Nucleus accumbens (tissue), 56 donors: ENCODE measurements around the gene CNFN.
"Not testable (repeated sequence)": the region's sequence is repeated elsewhere in the genome, so short reads cannot be mapped to it uniquely, and the experiment has no call there.

Source experiments
- DNase-seq, 56 donors: peaks; one replicate each; lab custom pipeline; 2025; lab: John Stamatoyannopoulos, UW

CNFN gene

GRCh38 chr19:42353341-42354015, 36.6 kb downstream of the CNFN start:
- no peak for DNase-seq

- DNase-seq: peak in 52 of 56 donors; percentile 14 to 94 (median 73)
Observed at GRCh38 chr19:42352301-42353259, 37.5 kb downstream of the CNFN start.

- peak in 1 of 56 donors; percentile 24 for DNase-seq
Observed at GRCh38 chr19:42351079-42351735, 38.9 kb downstream of the CNFN start.

DNA sequence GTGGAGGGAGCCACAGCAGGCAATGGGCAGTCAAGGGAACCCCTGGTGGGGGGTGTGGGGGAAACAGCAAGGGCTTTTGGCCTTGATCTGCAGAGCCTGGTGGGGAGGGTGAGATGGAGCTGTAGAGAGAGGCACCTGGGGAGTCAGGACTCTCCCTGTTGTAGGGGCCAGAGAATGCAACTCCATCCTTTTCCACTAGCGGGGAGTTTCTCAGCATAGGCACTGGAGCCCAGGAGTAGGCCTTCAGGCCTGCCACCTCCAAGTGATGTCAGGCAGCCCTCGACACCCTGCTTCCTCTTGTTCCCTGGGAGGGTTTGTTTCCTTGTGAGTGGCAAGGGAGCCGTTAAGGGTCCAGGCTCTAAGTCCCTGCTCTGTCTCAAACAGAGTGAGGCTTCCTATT, 39.7 kb downstream of the CNFN start:
- no peak for DNase-seq

DNA sequence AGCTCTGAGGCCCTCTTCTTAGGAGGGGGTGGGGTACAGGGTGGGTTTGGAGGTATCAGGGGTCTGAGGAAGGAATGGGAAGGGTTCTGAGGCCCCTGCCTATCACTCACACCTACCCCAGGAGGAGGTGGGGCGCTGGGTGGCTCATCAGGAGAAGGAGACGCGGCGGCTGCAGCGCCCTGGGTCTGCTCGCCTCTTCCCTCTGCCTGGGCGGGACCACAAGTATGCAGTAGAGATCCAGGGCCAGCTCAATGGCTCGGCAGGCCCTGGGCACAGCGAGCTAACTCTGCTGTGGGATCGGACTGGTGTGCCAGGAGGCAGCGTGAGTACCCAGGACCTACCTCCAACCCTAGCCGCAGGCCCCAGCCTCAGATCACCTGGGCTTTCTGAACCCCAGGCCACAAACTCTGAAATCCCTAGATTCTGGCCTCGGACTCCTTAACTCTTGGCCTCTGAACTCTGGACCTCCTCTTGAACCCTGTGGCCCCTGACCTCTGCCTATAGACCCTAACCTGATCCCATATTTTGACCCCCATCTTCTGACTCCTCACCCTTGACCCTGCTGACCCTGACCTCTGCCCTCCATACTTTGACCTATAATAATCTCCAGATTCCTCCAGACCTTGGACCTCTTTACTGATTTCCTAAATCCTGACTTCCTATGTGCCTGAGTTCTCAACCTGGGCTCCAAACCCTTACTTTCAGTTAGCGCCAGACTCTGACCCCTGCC, 40.6 kb downstream of the CNFN start:
- no peak for DNase-seq

DNA sequence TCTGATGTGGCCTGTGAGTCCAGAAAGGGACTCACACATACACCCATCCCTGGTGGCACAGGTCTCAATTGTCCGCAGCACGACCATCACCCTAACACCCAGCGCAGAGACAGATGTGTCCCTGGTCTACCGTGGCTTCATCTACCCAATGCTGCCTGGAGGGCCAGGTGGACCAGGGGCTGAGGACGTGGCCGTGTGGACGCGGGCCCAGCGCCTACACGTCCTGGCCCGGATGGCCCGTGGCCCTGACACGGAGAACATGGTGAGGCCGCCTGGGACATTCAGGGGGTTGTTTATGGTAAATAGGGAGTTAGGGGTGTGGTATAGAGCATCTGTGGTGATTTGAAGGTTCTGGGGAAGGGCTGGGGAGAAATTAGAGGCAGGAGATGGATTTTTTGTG, 41.9 kb downstream of the CNFN start:
- no peak for DNase-seq

DNA sequence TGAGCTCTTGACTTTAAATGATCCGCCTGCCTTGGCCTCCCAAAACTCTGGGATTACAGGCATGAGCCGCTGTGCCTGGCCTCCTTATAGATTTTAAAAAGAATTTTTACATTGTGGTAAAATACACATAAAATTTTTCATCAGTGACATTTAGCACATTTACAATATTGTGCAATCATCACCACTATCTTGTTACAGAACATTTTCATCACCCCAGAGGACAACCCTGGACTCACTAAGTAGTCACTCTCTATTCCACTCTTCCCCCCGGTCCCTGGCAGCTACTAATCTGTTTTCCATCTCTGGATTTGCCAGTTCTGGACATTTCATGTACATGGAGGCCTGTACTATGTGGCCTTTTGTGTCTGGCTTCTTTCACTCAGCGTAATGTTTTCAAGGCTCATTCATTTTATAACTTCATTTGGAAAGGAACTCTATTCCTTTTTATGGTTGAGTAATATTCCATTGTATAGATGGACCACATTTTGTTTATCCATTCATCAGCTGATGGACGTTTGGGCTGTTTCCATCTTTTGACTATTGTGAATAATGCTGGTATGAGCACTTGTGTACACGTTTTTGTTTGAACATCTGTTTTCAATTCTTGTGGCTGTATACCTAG, 44.8 kb downstream of the CNFN start:
- no peak for DNase-seq

DNA sequence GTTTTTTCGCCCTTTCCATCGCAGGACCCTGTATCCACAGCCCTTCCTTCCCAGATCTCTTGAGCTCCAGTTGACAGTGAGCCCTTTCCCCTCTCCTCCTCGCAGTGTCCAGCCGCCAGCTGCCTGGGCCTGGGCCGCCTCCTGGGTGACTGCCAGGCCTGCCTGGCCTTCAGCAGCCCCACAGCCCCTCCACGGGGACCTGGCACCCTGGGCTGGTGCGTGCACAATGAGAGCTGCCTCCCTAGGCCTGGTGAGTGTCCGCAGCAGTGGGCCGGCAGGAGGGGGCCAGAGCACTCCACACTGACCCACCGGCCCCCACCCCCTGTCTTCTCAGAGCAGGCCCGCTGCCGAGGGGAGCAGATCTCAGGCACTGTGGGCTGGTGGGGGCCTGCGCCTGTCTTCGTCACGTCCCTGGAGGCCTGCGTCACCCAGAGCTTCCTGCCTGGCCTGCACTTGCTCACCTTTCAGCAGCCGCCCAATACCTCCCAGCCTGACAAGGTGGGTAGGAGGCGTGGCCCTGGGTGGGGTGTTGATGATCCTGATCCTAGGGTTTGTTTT, 45.7 kb downstream of the CNFN start:
- no peak for DNase-seq

GRCh38 chr19:42343344-42344110, 46.6 kb downstream of the CNFN start:
- DNase-seq: no peak

DNA sequence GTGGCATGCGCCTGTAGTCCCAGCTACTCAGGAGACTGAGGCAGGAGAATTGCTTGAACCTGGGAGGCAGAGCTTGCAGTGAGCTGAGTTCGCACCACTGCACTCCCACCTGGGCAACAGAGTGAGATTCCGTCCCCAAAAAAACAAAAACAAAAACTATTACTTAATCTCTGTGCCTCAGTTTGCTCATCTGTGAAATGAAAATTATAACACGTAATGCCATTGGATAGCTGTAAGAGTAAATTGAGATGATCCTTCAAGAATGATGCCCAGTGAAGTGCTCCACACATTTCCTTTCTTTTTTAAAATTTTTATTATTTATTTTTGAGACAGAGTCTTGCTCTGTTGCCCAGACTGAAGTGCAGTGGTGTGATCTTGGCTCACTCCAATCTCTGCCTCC, 50.2 kb downstream of the CNFN start:
- DNase-seq: not testable (repeated sequence)

DNA sequence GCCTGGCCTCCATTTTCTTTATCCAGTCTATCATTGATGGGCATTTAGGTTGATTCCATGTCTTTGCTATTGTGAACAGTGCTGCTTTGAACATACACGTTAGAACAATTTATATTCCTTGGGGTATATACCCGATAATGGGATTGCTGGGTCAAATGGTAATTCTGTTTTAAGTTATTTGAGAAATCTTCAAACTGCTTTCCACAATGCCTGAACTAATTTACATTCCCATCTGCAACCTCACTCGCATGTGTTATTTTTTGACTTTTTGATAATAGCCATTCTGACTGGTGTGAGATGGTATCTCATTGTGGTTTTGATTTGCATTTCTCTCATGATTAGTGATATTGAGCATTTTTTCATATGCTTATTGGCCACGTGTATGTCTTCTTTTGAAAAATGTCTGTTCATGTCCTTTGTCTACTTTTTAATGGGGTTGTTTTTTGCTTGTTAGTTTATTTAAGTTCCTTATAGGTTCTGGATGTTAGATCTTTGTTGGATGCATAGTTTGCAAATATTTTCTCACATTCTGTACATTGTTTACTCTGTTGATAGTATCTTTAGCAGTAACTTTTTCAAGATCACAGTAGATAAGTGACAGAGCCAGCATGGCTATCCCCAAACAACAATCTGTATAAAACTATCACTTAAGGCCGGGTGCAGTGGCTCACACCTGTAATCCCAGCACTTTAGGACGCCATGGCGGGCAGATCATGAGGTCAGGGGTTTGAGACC, 50.8 kb downstream of the CNFN start:
- not testable (repeated sequence) for DNase-seq
